ENCODE results near the gene C9orf50. TPM values are rescaled to one million over a fixed set of nuclear protein-coding genes. Genes with fewer than 3 reads are reported as not detected.

C9orf50 gene
- total RNA-seq, 1 donor from 2014 or later: not detected

DNA sequence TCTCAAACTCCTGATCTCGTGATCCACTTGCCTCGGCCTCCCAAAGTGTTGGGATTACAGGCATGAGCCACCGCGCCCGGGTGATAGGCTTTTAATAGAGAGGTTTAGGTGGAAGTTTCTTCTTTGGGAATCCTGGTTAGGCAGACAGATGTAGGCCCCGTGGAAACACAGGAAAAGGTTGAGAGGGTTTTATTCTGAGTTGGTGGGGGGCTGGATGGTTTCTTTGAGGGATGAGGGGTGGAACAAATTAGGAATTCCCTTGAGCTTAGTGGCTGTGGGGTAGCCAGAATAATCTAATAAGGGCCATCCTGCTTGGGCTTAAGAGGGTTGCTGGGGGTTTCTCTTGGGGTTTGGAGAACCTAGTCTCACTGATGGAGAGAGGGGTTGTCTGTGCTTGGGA is 30.4 kb downstream of the C9orf50 start:
- no peak for DNase-seq (ENCODE audit: low read depth)
- TF ChIP-seq, protein P1, sequence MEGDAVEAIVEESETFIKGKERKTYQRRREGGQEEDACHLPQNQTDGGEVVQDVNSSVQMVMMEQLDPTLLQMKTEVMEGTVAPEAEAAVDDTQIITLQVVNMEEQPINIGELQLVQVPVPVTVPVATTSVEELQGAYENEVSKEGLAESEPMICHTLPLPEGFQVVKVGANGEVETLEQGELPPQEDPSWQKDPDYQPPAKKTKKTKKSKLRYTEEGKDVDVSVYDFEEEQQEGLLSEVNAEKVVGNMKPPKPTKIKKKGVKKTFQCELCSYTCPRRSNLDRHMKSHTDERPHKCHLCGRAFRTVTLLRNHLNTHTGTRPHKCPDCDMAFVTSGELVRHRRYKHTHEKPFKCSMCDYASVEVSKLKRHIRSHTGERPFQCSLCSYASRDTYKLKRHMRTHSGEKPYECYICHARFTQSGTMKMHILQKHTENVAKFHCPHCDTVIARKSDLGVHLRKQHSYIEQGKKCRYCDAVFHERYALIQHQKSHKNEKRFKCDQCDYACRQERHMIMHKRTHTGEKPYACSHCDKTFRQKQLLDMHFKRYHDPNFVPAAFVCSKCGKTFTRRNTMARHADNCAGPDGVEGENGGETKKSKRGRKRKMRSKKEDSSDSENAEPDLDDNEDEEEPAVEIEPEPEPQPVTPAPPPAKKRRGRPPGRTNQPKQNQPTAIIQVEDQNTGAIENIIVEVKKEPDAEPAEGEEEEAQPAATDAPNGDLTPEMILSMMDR (IDR thresholded peaks at IDR 0.05; ENCODE audit: insufficient read depth, low read length, poor library complexity, severe bottlenecking): no peak
- Histone ChIP-seq H3K4me3 (ENCODE audit: low read depth, low read length) (no peak overlapping the region), H3K36me3 (ENCODE audit: control insufficient read depth, insufficient read depth, low read length) (no peaks in the 10 kb centered on the region), H3K27me3 (ENCODE audit: control insufficient read depth, insufficient read depth, low read length) (no peaks in the 10 kb centered on the region)

GRCh38 chr9:129587487-129588262 is 33.2 kb downstream of the C9orf50 start:
- H3K36me3 ChIP-seq (ENCODE audit: control insufficient read depth, insufficient read depth, low read length): no peaks in the 10 kb centered on the region
- no peaks in the 10 kb centered on the region for H3K27me3 ChIP-seq (ENCODE audit: control insufficient read depth, insufficient read depth, low read length)
- no peak for DNase-seq (ENCODE audit: low read depth)
- TF ChIP-seq, protein P1 (IDR thresholded peaks at IDR 0.05; ENCODE audit: insufficient read depth, low read length, poor library complexity, severe bottlenecking): no peak
- no peak overlapping the region for H3K4me3 ChIP-seq (ENCODE audit: low read depth, low read length)

DNA sequence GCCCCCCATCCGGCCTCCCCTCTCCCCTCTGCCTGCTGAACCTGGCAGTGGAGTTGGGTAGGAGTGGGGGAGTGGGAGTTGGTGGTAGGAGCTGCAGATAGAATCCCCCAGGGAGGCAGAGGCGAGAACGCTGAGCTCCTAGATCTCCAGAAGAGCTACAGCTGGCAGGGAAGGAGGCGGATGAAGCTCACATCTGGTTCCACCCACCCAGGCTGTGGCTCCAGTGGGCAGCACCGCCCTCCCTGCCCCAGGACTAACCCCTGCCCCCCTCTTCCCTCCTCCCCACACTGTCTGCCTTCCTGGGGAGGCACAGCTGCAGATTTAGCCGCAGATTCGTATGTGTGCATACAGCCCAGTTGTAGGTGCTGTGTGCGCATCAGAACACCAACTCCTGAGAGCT is 34.2 kb downstream of the C9orf50 start:
- H3K4me3 ChIP-seq (ENCODE audit: low read depth, low read length): no peak overlapping the region
- TF ChIP-seq, protein P1 (IDR thresholded peaks at IDR 0.05; ENCODE audit: insufficient read depth, low read length, poor library complexity, severe bottlenecking): peak; percentile 7
- no peak for DNase-seq (ENCODE audit: low read depth)
- H3K36me3 ChIP-seq (ENCODE audit: control insufficient read depth, insufficient read depth, low read length): no peaks in the 10 kb centered on the region
- no peaks in the 10 kb centered on the region for H3K27me3 ChIP-seq (ENCODE audit: control insufficient read depth, insufficient read depth, low read length)

DNA sequence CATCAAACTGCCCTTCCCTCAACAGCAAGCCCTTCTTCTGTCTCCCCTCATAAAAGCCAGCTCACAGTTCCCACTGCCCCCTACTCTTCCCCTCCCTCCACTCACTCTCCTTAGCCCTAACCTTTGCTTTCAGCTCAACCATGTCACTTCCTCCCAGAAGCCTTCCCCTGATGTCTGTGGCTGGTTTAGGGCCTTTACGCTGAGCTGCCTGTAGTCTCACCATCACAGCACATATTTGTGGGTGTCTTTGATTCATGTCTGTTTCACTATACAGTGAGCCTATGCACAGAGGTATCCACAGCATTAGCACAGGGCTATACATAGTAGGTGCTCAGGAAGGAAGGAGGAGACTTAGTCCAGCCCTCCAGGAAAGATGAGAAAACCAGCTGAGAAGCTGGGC is 34.7 kb downstream of the C9orf50 start:
- DNase-seq (ENCODE audit: low read depth): no peak
- Histone ChIP-seq H3K27me3 (ENCODE audit: control insufficient read depth, insufficient read depth, low read length) (no peaks in the 10 kb centered on the region), H3K36me3 (ENCODE audit: control insufficient read depth, insufficient read depth, low read length) (no peaks in the 10 kb centered on the region), H3K4me3 (ENCODE audit: low read depth, low read length) (no peak overlapping the region)
- TF ChIP-seq, protein P1 (IDR thresholded peaks at IDR 0.05; ENCODE audit: insufficient read depth, low read length, poor library complexity, severe bottlenecking): no peak

DNA sequence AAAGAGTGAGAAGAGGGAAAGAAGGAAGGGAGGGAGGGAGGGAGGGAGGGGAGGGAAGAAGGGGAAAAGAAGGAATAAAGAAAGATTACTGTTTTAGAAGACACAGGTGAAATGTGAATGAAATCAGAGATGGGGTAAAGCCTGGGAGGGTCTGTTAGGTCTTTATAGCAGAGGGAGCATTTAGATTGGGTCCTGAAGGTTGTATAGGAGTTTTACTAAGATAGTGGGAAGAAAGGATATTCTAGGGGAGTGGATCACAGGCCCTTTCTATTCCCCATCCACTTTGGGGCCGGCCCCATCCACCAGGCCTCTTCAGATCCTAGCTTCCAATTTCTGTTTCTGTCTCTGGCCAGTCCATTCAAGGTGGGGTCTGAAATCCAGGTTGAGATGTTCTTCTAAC is 35.5 kb downstream of the C9orf50 start:
- no peak for DNase-seq (ENCODE audit: low read depth)
- Histone ChIP-seq H3K27me3 (ENCODE audit: control insufficient read depth, insufficient read depth, low read length) (no peaks in the 10 kb centered on the region), H3K36me3 (ENCODE audit: control insufficient read depth, insufficient read depth, low read length) (no peaks in the 10 kb centered on the region), H3K4me3 (ENCODE audit: low read depth, low read length) (no peak overlapping the region)
- TF ChIP-seq, protein P1 (IDR thresholded peaks at IDR 0.05; ENCODE audit: insufficient read depth, low read length, poor library complexity, severe bottlenecking): no peak

DNA sequence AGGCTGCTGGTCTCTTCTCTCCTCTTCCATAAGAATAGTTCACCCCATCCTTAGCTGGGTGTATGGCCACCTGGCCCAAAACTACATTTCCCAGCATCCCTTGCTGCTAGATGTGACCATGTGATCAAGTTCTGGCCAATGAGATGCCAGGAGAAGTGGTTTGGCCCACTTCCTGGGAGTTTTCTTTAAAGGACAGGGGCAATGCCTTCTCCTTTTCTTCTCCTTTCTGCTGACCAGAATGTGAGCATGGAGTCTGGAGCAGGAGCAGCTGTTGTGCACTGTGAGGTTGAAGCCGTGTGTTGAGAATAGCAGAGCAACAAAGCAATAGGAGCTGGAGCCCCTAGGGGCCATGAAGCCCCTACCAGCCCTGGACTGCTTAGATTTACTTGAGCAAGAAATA is 36.8 kb downstream of the C9orf50 start:
- TF ChIP-seq, protein P1 (IDR thresholded peaks at IDR 0.05; ENCODE audit: insufficient read depth, low read length, poor library complexity, severe bottlenecking): no peak
- Histone ChIP-seq H3K36me3 (ENCODE audit: control insufficient read depth, insufficient read depth, low read length) (no peaks in the 10 kb centered on the region), H3K27me3 (ENCODE audit: control insufficient read depth, insufficient read depth, low read length) (no peaks in the 10 kb centered on the region), H3K4me3 (ENCODE audit: low read depth, low read length) (no peak overlapping the region)
- DNase-seq (ENCODE audit: low read depth): no peak
